Esophagus squamous epithelium (tissue), 4 donors: ENCODE measurements around the gene TMEM178B.

ENCODE experiments used
- CTCF ChIP-seq, 6 experiments: fragments of 450-650 bp in 4 of 6; fragments of 200-600 bp in 2 of 6; sonication (generic) in 2 of 6; IDR thresholded peaks; one replicate each; pipeline ENCODE4 v1.5.1; 2016 to 2019; ENCODE audit warnings: antibody characterized with exemption in 6 of 6, mild to moderate bottlenecking in 4 of 6, moderate library complexity in 4 of 6
- POLR2A ChIP-seq, 4 donors: fragments of 450-650 bp; IDR thresholded peaks; one replicate each; pipeline ENCODE4 v1.6.1; 2017; ENCODE audit warnings: antibody characterized with exemption in 4 of 4, mild to moderate bottlenecking in 4 of 4, moderate library complexity in 3 of 4

GRCh38 chr7:141227454-141227853, 153.6 kb downstream of the TMEM178B start:
- no peak for TF ChIP-seq CTCF (IDR thresholded peaks at IDR 0.05)
- TF ChIP-seq POLR2A (IDR thresholded peaks at IDR 0.05): no peak
